ENCODE measurements around the gene TFB1M.

The TFB1M gene

DNA sequence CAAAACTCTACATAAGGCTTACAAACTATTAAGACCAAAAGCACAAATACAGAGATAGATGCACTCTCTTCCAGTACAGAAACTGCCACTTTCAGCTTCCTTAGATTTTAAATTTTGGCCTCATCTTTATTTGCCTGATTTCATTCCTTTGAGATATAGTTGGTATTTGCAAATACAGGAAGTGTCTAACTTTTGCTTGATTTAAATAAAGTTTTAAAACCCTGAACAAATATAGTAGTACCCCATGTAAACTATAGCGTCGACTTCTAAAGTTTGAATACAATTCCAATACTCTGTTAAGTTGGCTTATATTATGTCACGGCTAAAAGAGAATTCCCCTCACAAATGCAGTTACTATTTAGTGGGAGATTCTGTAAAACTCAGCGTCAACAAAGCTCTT, 51.6 kb downstream of the TFB1M start:
- no peak for DNase-seq

DNA sequence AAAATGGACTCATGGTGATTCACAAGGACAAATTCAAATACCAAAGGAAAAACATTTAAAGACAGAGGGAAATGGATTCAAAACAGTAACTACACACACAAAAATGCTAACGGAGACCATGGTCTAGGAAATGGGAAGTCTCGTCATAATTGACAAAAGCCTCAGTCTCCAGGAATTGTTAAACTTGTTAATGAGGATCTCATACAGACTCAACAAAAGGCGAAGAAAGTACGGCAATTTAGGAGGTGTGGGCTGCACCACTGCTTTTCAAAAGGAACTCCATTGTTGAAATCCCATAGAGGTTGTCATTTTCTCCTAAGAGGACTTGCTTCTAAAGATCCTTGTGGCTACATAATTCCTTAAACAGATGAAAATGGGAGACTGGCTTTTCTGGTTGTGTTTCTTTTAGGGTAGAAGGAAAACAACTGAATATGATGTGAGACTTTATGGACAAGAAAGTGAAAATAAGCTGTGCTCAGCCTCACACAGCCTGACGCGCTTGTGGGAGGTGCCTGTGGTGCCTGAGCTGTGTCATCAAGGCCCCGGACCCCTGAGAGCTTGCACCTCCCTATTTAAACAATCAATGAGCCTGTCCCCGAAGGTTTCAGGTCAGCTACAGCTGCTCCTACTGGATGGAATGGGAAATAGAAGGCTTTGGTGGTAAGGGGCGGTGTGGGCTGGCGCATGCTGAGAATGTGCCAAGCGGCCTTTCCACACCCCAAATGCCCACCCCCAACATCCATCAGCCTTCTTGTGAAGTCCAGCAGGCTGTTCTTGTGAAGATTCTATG, 53.0 kb downstream of the TFB1M start:
- no peak for DNase-seq

DNA sequence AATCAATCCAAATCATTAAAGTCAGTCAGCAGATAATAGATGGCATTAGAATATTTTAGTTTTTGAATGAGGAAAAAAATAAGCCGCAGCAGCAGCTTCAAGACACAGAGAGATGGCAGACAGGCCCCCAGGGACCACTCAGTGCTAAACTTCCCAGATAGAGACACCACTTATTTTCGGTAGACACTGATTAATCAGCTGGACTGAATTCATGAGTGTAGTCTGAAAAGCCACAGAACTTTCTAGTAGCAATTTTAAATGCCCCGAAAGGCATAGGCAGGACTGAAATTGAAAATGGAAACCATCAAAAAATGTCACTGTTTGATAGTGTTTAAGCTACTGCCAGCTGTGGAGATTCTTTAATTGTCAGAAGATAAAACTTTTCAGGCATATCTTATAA, 53.6 kb downstream of the TFB1M start:
- no peak for DNase-seq

DNA sequence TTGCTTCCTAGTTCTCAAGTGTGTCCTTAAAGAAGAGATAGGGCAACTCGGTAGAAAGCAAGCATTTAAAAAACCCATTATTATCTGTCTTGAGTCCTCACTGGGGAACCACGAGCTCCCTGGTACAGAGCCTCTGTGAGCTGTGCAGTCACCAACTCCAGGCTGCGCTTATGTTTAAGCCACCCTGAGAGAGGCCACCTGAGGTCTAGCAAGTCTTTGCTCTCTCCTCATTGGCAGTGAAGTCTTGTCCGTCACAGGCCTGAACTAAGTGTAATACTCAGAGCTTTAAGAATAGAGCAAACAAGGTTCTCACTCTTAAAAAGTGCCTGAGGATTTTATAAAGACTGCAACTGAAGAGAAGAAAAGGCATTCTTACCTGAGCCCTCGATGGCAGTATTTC, 54.4 kb downstream of the TFB1M start:
- DNase-seq: no peak

DNA sequence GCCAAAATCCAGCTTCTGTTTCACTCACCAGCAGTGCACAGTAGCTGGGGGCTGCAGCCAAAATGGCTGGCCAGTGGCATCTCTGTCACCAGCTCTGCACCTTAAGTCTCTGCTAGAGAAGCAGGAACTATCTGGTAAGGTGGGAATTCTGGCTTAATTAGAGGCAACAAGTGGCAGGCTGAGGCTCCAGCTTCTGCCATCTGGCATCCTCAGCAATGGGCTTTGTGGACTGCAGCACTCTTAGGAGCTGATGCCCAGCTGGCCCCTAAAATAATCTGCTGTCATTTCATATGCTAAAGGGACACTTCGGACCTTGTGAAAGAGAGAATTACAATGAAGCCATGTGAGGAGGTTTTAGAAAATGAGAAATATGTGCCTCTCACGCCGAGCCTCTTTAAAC, 55.1 kb downstream of the TFB1M start:
- no peak for DNase-seq

DNA sequence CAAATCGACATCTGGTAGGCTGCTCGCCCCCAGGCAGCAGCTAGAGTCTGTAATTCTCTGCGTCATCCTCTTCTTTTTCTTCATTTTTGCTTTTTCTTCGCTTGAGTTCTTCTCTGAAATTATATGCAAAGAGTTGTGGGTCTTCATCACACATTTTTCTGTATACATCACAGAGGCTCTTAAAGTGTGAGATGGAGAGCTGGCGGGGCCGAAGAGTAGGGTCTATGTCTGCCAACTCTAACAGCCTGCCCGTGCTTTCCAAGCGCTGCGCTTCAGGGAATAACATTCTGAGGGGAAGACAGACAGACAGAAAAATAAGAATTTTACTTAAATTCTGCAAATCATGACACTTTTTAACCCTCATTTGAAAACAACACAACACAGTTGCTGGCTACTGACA, 56.5 kb downstream of the TFB1M start:
- DNase-seq: no peak

DNA sequence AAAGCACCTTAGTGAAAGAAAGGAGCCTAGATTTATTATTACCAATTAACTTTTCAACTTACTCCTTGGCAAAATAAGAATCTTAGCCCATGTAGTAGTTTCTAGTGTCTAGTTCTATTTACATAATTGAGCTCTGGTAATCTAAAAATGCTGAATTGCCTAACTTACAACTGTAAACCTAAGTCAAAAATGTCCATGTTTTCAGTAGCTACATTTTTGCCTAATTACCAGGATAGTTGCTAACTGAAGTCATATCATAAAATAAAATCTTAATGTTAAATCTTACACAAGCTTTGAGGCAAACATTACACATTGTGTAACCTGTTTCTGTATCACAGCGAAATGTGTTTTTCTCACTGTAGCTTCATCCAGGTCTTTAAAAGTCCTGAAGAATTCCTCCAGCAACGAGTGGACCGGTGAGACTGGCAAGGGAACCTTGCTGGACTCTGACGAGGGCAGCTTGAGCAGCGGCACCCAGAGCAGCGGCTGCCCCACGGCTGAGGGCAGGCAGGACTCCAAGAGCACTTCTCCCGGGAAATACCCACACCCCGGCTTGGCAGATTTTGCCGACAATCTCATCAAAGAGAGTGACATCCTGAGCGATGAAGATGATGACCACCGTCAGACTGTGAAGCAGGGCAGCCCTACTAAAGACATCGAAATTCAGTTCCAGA, 58.0 kb downstream of the TFB1M start:
- DNase-seq: no peak

DNA sequence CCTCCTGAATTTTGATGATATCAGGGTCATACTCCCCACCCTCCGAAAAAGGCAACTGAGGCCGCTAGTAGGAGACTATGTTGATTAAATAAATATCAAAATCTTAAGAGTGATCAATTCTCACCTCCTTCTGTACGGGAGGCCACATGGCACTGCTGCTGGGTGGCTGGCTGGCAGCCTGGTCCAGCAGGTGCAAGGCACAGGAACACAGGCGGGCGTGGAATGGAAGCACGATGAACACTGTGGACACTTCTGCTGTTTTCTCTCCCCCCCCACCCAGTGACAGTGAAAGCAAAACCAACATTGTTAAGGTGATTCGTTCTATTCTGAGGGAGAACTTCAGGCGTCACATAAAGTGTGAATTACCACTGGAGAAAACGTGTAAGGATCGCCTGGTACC, 60.1 kb downstream of the TFB1M start:
- DNase-seq: no peak

DNA sequence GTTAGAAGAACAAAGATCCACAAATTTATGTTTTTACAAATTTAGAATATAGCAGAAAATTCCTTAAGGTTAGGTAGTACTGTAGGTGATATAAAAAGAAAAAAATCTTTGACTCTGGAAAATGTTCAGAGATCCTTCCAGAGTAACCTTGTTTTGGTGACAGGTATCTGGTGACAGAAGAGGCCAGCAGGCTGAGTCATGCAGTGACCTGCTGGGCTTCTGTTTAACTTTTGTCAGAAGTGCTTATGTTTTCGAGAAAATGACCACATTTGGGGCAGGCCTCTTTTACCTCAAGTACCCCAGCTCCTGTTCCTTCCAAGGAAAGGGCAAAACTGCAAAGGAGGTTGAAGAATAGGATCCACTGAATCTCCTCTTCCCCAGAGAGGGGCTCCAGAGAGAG, 60.9 kb downstream of the TFB1M start:
- DNase-seq: no peak

DNA sequence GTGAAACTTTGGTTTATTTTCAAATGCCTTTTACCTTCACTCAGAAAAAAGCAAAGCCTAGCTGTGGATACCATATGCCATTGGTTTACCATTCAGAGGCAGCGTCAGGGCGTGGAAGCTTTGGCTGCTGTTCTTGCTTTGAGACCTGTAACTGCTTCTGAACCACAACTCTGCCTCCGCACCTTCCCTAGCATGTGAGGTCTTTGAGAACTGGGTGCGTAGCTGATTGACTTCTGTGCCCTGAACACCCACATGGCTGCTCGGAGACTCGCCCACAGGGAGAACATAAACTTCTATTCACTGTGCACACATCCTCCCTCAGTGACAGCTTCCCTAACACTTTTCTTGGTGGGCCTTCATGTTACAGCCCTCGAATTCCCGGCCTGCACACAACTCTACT, 61.7 kb downstream of the TFB1M start:
- DNase-seq: no peak

DNA sequence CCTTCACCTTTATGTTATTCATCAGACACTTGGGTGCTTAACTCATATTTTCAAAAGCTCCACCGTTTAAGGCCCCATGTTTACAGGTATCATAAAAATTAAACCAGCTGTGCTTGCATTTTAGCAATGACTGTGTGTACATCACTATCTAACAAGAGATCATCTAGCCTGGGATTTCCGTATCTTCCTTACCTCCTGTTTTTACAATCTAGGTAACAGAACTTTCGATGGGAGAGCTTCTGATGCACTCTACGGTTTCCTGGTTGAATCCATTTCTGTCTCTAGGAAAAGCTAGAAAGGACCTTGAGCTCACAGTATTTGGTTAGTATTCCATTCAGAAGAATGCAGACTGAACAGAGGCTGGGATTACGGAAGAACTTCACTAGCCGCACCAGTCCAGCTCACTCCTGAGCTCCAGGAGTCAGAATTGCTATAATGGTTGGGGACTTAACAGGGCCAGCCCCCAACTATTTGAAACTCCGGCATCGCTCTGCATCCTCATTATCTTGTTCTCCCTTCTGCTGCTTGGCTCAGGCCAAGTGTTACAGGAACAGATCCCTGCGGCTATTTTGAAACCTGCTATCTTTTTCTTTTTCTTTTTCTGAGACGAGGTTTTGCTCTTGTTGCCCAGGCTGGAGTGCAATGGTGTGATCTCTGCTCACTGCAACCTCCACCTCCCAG, 63.4 kb downstream of the TFB1M start:
- DNase-seq: no peak

DNA sequence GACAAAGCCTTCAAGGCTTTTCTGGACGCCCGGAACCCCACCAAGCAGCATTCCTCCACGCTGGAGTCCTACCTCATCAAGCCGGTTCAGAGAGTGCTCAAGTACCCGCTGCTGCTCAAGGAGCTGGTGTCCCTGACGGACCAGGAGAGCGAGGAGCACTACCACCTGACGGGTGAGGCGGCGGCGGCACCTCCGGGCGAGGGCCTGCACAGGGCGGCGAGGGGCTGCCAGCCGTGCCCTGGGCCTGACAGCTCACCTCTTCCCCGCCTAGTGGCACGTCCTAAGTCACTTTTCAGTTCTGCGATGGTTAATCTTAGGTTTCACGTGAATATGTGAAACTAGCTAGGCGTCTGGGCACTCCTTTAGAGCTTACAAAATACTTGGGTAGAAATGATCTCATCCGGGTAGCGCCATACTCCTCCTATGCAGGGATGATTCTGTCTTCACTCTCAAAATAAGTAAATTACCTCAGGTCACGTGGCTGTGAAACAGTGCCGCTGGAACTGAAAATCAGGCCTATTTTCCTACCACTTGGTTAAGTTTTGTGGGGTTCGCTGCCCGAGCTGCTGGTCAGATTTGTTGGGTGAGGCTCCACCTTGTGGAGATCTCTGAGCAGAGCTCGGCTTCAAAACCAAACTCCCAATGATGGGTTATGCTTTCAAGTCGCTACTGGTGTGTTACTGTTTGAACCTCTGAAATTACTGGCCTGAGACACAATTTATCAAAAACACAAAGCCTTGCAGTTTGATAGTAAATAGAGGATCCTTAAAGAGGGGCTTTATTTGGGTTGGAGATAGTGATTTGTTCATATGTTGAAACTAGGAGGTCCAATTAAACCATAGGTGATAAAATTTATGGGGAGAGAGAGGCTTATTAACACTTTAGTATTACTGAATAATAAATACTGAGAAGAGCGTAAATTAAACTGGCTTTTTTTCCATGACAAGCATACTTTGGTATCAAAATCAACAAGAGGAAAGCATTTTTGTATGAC, 66.0 kb downstream of the TFB1M start:
- DNase-seq: peak; percentile 47 to 63 (median 57)

DNA sequence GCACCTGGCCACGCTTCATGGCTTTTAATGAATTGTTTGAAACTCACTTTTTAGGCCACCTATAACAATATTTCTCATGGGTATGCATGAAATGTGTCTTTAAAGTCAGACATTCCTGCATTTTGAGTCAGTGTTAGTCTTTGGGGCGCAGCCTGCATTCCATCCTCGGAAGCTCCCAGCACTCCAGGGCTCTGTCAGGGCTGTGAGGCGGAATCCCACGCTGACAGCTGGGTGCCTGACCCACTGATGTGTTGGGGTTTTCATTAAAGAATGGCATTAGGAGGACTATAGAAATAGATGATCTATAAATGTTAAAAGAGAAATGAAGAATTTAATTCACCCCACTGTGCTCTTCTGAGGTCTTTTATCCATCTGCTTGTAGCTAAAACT, 66.7 kb downstream of the TFB1M start:
- no peak for DNase-seq

DNA sequence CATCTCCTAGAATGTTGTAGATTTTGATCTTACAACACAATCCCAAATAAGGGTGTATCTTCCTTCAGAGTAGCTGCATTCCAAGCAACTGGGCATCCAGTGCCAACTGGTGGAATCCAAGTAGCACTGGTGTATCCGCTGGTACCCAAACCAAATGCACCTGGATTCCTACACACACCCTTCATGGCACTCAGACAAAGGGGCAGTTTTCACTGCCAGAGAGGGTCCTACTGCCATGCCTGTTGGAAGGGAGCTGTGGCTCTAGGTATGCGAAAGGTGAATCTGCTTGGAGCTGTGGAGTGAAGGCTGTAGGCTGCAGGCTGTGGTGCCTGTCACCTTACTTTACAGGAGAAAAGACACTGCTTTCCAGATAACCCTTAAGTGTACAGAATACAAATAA, 67.5 kb downstream of the TFB1M start:
- no peak for DNase-seq

DNA sequence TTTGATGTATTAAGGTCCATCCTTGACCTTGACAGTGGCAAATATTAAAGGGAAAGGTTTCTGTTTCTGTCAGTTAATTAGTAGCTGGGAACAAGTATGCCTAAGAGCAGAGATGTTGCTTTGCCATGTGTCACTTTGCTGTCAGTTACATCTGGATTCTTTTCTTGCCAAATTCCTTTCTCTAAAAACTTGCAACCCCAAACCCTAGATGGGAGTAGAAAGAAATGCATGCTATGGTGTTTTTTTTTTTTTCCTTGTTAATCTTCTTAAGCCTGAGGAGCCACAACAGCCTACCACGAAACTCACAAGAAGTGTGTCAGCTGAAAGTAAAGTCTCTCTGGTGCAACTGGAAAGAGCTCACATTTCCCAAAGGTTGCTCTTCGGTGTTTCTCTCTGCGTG, 68.5 kb downstream of the TFB1M start:
- DNase-seq: no peak

DNA sequence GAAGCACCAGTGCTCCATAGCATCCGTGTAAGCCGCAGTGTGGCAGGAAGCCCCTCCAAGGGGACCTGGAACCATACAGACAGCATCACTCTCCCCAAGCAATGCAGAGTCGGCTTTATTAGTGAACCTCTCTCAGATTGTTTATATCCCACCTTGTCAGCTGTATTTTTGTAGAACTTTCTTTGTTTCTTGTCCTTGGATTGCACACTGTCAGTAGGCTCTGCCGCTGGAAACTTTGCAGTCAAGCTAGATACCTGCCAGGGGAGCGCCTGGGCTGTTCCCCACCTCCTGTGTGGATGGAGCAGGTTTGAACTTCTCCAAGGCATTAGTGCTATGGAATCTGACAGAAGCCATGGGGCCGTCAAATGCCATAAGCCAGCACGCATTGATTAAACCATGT, 69.1 kb downstream of the TFB1M start:
- no peak for DNase-seq

DNA sequence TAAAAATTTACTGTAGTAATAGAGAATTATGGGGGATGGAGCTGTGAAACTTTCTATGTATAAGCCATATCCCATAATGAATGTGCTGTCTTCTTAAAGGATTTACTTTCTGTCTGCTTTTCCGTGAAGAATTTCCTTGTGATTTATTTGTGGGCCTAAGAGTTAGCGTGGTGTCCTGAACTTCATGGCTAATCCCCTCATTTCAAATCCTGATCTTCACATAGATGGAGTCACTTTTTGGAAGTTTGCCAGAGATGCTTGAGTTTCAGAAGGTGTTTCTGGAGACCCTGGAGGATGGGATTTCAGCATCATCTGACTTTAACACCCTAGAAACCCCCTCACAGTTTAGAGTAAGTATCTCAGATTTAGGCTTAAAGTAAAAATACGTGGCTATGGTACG, 69.8 kb downstream of the TFB1M start:
- no peak for DNase-seq

DNA sequence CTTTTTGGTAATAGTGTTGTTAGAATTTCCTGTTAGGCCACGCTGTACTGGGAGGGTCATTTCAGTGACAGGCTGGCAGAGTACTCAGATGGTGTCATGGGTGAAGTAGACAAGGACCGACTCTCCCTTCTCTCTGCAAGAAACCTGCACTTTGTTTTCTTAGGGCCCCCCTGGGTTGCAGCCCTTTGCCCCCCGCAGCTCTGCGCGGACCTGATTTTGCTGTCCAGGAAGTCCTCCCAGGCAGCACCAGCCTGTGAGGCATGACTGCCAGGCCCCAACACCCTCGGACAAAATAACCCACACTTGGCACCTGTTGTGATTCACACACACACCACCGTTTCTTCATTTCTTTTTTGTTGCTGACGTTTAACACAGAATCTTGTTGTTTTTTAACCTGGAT, 72.3 kb downstream of the TFB1M start:
- no peak for DNase-seq

DNA sequence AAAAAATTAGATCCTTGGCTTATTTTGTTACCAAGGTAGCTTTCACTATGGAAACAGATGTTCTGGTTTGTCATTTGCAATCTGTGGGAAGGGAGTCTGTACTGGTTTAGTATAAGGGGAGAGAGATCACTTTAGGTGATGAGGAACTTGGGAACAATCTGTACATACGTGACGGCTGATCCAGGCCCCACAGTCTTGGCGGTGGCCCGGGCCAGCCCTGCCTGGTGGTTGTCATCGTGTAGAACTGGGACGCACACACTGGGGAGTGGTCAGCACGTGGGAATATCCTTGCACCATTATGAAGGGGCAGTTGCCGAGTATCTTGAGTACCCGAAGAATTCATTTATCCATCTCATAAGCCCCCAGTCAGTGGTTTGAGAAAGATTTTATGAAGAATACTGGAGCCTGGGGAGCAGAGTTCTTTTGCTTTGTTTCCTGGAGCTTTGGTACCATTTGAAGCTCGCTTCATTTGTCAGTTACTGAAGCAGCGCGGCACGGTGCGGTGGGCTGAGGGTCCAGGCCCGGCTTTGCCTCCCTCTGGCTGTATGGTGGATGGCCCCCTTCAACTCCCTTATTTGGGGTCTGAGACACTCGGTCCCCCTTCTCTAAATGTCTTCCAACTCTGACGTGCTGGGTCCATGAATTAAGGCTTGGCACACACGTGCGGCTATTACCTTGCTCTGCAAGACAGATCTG, 73.2 kb downstream of the TFB1M start:
- DNase-seq: no peak

DNA sequence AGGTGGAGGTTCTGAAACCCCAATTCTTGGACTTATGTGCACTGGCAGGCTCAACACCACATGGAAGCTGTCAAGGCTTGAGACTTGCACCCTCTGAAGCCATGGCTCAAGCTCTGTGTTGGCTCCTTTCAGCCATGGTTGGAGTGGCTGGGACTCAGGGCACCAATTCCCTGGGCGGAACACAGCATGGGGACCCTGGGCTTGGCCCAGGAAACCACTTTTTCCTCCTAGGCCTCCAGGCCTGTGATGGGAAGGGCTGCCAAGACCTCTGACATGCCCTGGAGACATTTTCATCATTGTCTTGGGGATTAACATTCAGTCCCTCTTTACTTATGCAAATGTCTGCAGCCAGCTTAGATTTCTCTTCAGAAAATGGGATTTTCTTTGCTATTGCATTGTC, 76.7 kb downstream of the TFB1M start:
- no peak for DNase-seq

DNA sequence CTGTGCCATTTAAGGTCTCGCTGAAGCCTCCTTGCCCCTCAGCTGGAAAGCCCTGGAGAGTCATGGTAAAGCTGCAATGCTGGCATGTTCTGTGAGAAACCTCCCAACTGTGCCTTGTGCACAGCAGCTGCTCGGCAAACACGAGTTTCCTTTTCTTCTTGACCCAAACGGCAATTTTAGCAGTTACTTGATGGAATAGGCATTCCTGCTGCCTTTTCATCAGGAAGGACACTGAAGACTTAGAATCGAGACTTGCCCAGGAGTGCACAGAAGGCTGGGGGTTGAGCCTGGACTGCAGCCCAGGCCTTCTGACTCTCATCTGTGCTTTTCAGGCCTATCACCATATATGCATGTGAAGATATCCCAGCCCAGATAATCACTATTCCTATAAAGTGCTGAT, 79.2 kb downstream of the TFB1M start:
- no peak for DNase-seq

DNA sequence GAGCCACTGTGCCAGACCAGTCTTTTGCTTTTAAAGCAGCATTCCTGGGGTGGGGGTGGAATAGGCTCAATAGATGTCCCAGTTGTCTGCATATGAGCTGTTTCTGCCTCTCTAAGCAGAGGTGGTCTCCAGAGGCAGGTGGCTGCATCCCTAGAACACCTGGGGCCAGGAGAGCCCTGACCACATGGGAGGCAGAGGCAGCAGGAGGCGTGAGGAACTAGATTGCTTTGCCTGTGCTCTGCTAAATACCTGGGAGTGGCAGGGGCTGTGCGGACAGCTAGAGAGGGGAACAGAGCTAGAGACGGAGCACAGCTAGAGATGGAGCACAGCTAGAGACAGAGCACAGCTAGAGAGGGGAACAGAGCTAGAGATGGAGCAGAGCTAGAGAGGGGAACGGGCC, 79.6 kb downstream of the TFB1M start:
- no peak for DNase-seq
